ENCODE measurements around the gene HNRNPA2B1. TPM values are rescaled to one million over a fixed set of nuclear protein-coding genes. Genes with fewer than 3 reads are reported as not detected.
"Not testable (repeated sequence)": the region's sequence is repeated elsewhere in the genome, so short reads cannot be mapped to it uniquely, and the experiment has no call there.

The HNRNPA2B1 gene
- total RNA-seq, 6 donors from 2014 or later, result 192 to 416 (median 314) TPM

DNA sequence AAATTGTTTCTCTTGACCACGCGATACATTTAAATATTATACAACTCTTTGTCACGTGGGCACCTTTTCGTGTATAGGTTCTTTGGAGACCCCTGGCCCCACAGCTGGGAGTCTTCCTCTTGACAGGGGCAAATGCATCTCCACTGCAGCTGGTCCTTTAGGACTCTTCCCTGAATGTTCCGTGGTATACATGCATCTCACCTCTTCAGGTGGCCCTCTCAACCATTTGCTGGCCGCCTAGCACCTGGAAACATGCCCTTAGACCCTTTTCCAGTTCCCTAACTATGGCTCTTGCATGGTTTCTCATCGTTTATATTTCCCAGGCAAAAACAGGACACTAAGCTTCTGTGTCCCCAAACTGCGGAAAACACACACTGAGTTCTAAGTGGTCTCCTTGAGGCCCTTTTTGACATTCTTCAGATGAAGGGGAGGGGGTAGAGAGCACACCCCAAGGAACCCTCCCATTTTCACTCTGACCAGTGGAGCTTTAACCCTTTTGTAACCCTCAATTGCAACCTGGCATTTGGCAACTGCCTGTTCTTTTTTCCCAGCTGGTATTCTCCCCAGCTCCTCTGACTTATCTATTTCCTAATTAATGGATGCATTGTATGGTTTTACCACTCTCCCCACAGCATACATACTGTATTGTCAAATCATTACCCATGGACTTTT, 20.6 kb downstream of the HNRNPA2B1 start:
- Histone ChIP-seq H3K27me3 (no peaks in the 10 kb centered on the region), H3K36me3 (peaks cover 0 to 12% (median under 1%) of the 10 kb centered on the region in 4 donors), H3K4me1 (peaks cover 0 to 42% (median 5%) of the 10 kb centered on the region in 4 donors), H3K9me3 (no peaks in the 10 kb centered on the region), H3K4me3 (no peak overlapping the region), H3K27ac (no peak overlapping the region)
- ATAC-seq (ENCODE audit: low FRiP score in 2 of 2), result peak; percentile 4 to 72
- TF ChIP-seq POLR2AphosphoS5 (IDR thresholded peaks at IDR 0.05) (no peak), EP300 (IDR thresholded peaks at IDR 0.05) (no peak)
- TF ChIP-seq, protein P1, sequence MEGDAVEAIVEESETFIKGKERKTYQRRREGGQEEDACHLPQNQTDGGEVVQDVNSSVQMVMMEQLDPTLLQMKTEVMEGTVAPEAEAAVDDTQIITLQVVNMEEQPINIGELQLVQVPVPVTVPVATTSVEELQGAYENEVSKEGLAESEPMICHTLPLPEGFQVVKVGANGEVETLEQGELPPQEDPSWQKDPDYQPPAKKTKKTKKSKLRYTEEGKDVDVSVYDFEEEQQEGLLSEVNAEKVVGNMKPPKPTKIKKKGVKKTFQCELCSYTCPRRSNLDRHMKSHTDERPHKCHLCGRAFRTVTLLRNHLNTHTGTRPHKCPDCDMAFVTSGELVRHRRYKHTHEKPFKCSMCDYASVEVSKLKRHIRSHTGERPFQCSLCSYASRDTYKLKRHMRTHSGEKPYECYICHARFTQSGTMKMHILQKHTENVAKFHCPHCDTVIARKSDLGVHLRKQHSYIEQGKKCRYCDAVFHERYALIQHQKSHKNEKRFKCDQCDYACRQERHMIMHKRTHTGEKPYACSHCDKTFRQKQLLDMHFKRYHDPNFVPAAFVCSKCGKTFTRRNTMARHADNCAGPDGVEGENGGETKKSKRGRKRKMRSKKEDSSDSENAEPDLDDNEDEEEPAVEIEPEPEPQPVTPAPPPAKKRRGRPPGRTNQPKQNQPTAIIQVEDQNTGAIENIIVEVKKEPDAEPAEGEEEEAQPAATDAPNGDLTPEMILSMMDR (IDR thresholded peaks at IDR 0.05), result no peak
- WGBS, 2 donors, result 46 to 56% methylated on average over 8 of the region's 8 CpGs
- no peak for DNase-seq

DNA sequence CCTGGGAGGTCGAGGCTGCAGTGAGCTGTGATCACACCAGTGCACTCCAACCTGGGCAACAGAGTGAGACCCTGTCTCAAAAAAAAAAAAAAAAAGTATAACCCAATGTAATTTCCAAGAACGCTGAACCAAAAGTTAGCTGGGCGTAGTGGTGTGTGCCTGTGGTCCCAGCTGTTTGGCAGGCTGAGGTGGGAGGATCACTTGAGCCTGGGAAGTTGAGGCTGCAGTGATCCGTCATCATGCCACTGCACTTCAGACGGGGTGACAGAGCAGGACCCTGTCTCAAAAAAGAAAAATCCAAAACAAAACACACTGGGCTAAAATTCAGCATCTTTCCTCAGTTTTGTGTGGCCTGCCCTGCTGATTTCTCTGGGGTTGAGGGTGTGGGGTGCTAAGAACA, 21.1 kb downstream of the HNRNPA2B1 start:
- ATAC-seq (ENCODE audit: low FRiP score in 2 of 2) (no peak), DNase-seq (no peak)
- H3K9me3 ChIP-seq, result no peaks in the 10 kb centered on the region
- peaks cover 0 to 42% (median 5%) of the 10 kb centered on the region in 4 donors for H3K4me1 ChIP-seq
- 81 to 83% methylated on average over 5 of the region's 5 CpGs for WGBS, 2 donors
- no peak overlapping the region for H3K4me3 ChIP-seq
- TF ChIP-seq, protein P1 (IDR thresholded peaks at IDR 0.05), result no peak
- TF ChIP-seq POLR2AphosphoS5 (IDR thresholded peaks at IDR 0.05) (no peak), POLR2A (IDR thresholded peaks at IDR 0.05) (no peak), EP300 (IDR thresholded peaks at IDR 0.05) (no peak)
- H3K36me3 ChIP-seq, result peaks cover 0 to 7% (median 0%) of the 10 kb centered on the region in 4 donors
- H3K27me3 ChIP-seq, result no peaks in the 10 kb centered on the region
- H3K27ac ChIP-seq, result no peak overlapping the region

- Histone ChIP-seq H3K4me1 (peaks cover 0 to 36% (median 7%) of the 10 kb centered on the region in 4 donors), H3K36me3 (no peaks in the 10 kb centered on the region), H3K27ac (no peak overlapping the region), H3K9me3 (no peaks in the 10 kb centered on the region), H3K27me3 (no peaks in the 10 kb centered on the region), H3K4me3 (no peak overlapping the region)
- WGBS, 2 donors, result 79 to 88% methylated on average over 6 to 7 of the region's 7 CpGs
- TF ChIP-seq EP300 (IDR thresholded peaks at IDR 0.05), result no peak
- no peak for TF ChIP-seq POLR2AphosphoS5 (IDR thresholded peaks at IDR 0.05)
- TF ChIP-seq, protein P1 (IDR thresholded peaks at IDR 0.05), result no peak
- TF ChIP-seq POLR2A (IDR thresholded peaks at IDR 0.05), result no peak
- DNase-seq (no peak), ATAC-seq (ENCODE audit: low FRiP score in 2 of 2) (peak; percentile 19 to 32)
These were observed 22.1 kb downstream of the HNRNPA2B1 start for GRCh38 chr7:26178272-26178960.

GRCh38 chr7:26177269-26177668, 23.3 kb downstream of the HNRNPA2B1 start:
- H3K36me3 ChIP-seq; H3K9me3 ChIP-seq; H3K27me3 ChIP-seq; H3K27ac ChIP-seq; ATAC-seq (ENCODE audit: low FRiP score in 2 of 2); H3K4me3 ChIP-seq: not testable (repeated sequence)
- WGBS, 2 donors, result 94 to 96% methylated on average over 11 to 20 of the region's 20 CpGs
- peak in 1 of 2 donors; percentile 64 for DNase-seq
- H3K4me1 ChIP-seq, result peaks cover 0 to 24% (median 7%) of the 10 kb centered on the region in 4 donors

DNA sequence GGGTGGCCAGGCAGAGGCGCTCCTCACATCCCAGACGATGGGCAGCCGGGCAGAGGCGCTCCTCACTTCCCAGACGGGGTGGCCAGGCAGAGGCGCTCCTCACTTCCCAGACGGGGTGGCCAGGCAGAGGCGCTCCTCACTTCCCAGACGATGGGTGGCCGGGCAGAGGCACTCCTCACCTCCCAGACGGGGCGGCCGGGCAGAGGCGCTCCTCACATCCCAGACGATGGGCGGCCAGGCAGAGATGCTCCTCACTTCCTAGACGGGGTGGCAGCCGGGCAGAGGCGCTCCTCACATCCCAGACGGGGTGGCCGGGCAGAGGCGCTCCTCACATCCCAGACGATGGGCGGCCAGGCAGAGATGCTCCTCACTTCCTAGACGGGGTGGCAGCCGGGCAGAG, 23.9 kb downstream of the HNRNPA2B1 start:
- H3K36me3 ChIP-seq; H3K9me3 ChIP-seq; ATAC-seq (ENCODE audit: low FRiP score in 2 of 2); H3K27me3 ChIP-seq; H3K4me3 ChIP-seq; H3K27ac ChIP-seq: not testable (repeated sequence)
- peaks cover 0 to 23% (median 7%) of the 10 kb centered on the region in 4 donors for H3K4me1 ChIP-seq
- WGBS, 2 donors, result 50 to 85% methylated on average over 2 to 6 of the region's 26 CpGs
- DNase-seq, result peak in 1 of 2 donors; percentile 53

DNA sequence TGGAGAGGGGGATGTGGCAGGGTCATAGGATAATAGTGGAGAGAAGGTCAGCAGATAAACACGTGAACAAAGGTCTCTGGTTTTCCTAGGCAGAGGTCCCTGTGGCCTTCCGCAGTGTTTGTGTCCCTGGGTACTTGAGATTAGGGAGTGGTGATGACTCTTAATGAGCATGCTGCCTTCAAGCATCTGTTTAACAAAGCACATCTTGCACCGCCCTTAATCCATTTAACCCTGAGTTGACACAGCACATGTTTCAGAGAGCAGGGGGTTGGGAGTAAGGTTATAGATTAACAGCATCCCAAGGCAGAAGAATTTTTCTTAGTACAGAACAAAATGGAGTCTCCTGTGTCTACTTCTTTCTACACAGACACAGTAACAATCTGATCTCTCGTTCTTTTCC, 24.6 kb downstream of the HNRNPA2B1 start:
- H3K36me3 ChIP-seq; H3K27ac ChIP-seq; H3K27me3 ChIP-seq; H3K9me3 ChIP-seq; DNase-seq; ATAC-seq (ENCODE audit: low FRiP score in 2 of 2); H3K4me3 ChIP-seq: not testable (repeated sequence)
- peaks cover 0 to 16% (median 6%) of the 10 kb centered on the region in 4 donors for H3K4me1 ChIP-seq
- 79 to 86% methylated on average over 1 of the region's 4 CpGs for WGBS, 2 donors

Measured in upper lobe of left lung (tissue), 6 donors.